Osteoblast (primary cell): ENCODE data around the gene NUP62. TPM values are rescaled to one million over a fixed set of nuclear protein-coding genes. Genes with fewer than 3 reads are reported as not detected.

Experiments used
- DNase-seq: peaks from one replicate; pipeline ENCODE4 v3.0.0; 2011; ENCODE audit warnings: low spot score, mixed read lengths; ENCODE audit not compliant: insufficient read length; ENCODE audit errors: missing footprints
- H2AFZ ChIP-seq: 2 replicates; pipeline ENCODE4 v1.6.0; 2011; ENCODE audit warnings: mild to moderate bottlenecking, low read length
- H3K27ac ChIP-seq: 2 replicates; pipeline ENCODE4 v1.5.1; 2011; ENCODE audit warnings: mild to moderate bottlenecking, low read depth, low read length, moderate library complexity
- H3K27me3 ChIP-seq: 2 replicates; pipeline ENCODE4 v1.6.0; 2012; ENCODE audit warnings: mild to moderate bottlenecking, control low read depth, inconsistent platforms, low read length, moderate library complexity; ENCODE audit not compliant: insufficient read depth
- H3K36me3 ChIP-seq: 2 replicates; pipeline ENCODE4 v1.5.1; 2011; ENCODE audit warnings: mild to moderate bottlenecking, low read length, control low read depth, moderate library complexity; ENCODE audit not compliant: insufficient read depth
- H3K4me1 ChIP-seq: 2 replicates; pipeline ENCODE4 v1.5.1; 2011; ENCODE audit warnings: mild to moderate bottlenecking, low read length, control low read depth, moderate library complexity; ENCODE audit not compliant: insufficient read depth
- H3K4me2 ChIP-seq: 2 replicates; pipeline ENCODE4 v1.6.0; 2011; ENCODE audit warnings: mild to moderate bottlenecking, low read length; ENCODE audit not compliant: insufficient read depth
- H3K4me3 ChIP-seq: fragments of 200-600 bp; sonication (generic); 3 replicates; pipeline ENCODE4 v1.5.1; 2012; ENCODE audit warnings: mild to moderate bottlenecking, low read length, inconsistent platforms; ENCODE audit not compliant: insufficient read depth
- H3K79me2 ChIP-seq: 2 replicates; pipeline ENCODE4 v1.6.0; 2012; ENCODE audit warnings: mild to moderate bottlenecking, low read length, control low read depth, inconsistent platforms; ENCODE audit not compliant: insufficient read depth
- H3K9me3 ChIP-seq: 2 replicates; pipeline ENCODE4 v1.5.1; 2011; ENCODE audit warnings: low read depth, low read length, control low read depth
- H4K20me1 ChIP-seq: 2 replicates; pipeline ENCODE4 v1.6.0; 2012; ENCODE audit warnings: mild to moderate bottlenecking, low read length, control low read depth; ENCODE audit not compliant: insufficient read depth
- total RNA-seq: library from RNA; depleted of rRNA; stranded (reverse); fragments of >200 nt; gene quantifications from 2 replicates; pipeline ENCODE4 v1.2.3, GENCODE V29; 2012
- TF ChIP-seq, protein P1 (sequence below): IDR thresholded peaks from 2 replicates; pipeline ENCODE4 v1.5.1; 2011; ENCODE audit warnings: mild to moderate bottlenecking, low read depth, low read length, moderate library complexity; ENCODE audit errors: extremely low read depth

NUP62 gene
- total RNA-seq, 1 donor, result 22.8 TPM

DNA sequence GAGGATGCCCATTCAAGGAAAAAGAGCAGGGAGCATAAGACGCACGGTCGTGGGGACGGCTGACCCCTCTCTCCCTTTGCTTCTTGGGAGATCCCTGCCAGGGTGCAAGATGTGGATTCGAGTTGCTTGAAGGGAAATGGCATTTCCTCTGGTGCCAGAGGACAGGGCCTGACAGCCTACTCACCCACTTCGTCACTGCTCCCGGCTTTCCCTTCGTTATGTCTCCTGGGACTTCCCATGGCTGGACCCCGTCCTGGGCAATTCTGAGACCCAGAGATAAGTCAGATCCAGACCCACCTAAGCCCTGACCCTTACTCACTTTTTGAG lies 50.6 kb downstream of the NUP62 start:
- peaks cover 4% of the 10 kb centered on the region for H4K20me1 ChIP-seq
- peak overlapping the region; percentile 94 for H3K4me2 ChIP-seq
- peaks cover 20% of the 10 kb centered on the region for H3K4me1 ChIP-seq
- no peak for DNase-seq
- peak overlapping the region; percentile 100 for H3K4me3 ChIP-seq
- H3K27ac ChIP-seq, result peak overlapping the region; percentile 100
- peaks cover 39% of the 10 kb centered on the region for H3K36me3 ChIP-seq
- H2AFZ ChIP-seq, result no peak overlapping the region
- TF ChIP-seq, protein P1, sequence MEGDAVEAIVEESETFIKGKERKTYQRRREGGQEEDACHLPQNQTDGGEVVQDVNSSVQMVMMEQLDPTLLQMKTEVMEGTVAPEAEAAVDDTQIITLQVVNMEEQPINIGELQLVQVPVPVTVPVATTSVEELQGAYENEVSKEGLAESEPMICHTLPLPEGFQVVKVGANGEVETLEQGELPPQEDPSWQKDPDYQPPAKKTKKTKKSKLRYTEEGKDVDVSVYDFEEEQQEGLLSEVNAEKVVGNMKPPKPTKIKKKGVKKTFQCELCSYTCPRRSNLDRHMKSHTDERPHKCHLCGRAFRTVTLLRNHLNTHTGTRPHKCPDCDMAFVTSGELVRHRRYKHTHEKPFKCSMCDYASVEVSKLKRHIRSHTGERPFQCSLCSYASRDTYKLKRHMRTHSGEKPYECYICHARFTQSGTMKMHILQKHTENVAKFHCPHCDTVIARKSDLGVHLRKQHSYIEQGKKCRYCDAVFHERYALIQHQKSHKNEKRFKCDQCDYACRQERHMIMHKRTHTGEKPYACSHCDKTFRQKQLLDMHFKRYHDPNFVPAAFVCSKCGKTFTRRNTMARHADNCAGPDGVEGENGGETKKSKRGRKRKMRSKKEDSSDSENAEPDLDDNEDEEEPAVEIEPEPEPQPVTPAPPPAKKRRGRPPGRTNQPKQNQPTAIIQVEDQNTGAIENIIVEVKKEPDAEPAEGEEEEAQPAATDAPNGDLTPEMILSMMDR, result no peak
- peaks cover 36% of the 10 kb centered on the region for H3K79me2 ChIP-seq
- no peaks in the 10 kb centered on the region for H3K27me3 ChIP-seq
- H3K9me3 ChIP-seq, result no peaks in the 10 kb centered on the region

- Histone ChIP-seq H3K9me3 (no peaks in the 10 kb centered on the region), H4K20me1 (peaks cover 4% of the 10 kb centered on the region), H3K36me3 (peaks cover 33% of the 10 kb centered on the region), H2AFZ (peak overlapping the region; percentile 96), H3K79me2 (peaks cover 41% of the 10 kb centered on the region), H3K4me3 (peak overlapping the region; percentile 100), H3K4me2 (peak overlapping the region; percentile 94), H3K4me1 (peaks cover 20% of the 10 kb centered on the region), H3K27ac (peak overlapping the region; percentile 100), H3K27me3 (no peaks in the 10 kb centered on the region)
- peak; percentile 100 for DNase-seq
- TF ChIP-seq, protein P1, result no peak
These were observed 51.2 kb downstream of the NUP62 start for GRCh38 chr19:49877879-49878743.

- TF ChIP-seq, protein P1, result no peak
- H2AFZ ChIP-seq, result peak within 1 kb of the TSS; percentile 98
- H3K4me2 ChIP-seq, result peak within 1 kb of the TSS; percentile 94
- no peaks in the 10 kb centered on the region for H3K9me3 ChIP-seq
- H3K36me3 ChIP-seq, result peaks cover 26% of the 10 kb centered on the region
- peak within 1 kb of the TSS; percentile 100 for H3K27ac ChIP-seq
- no peaks in the 10 kb centered on the region for H3K27me3 ChIP-seq
- H3K4me1 ChIP-seq, result peaks cover 20% of the 10 kb centered on the region
- H3K4me3 ChIP-seq, result peak within 1 kb of the TSS; percentile 100
- peaks cover 46% of the 10 kb centered on the region for H3K79me2 ChIP-seq
- peaks cover 4% of the 10 kb centered on the region for H4K20me1 ChIP-seq
- peak; percentile 100 for DNase-seq
These were observed 52.1 kb downstream of the NUP62 start, which contains the start of the genes AKT1S1 and TBC1D17 for GRCh38 chr19:49877020-49877878. AKT1S1 (minus strand) TSS chr19:49877355; CDS start chr19:49873295, 4,060 bp downstream. TBC1D17 (plus strand) TSS chr19:49877702; CDS start chr19:49877724, 22 bp downstream.
